Measurements from ENCODE around the gene JARID2.

Gene JARID2

GRCh38 chr6:15245361-15246216 is at the start of gene JARID2:
Gene JARID2 (plus strand): TSS chr6:15246069. CDS start chr6:15246540, 471 bp downstream.
- peak; percentile 77 for FAIRE-seq

DNA sequence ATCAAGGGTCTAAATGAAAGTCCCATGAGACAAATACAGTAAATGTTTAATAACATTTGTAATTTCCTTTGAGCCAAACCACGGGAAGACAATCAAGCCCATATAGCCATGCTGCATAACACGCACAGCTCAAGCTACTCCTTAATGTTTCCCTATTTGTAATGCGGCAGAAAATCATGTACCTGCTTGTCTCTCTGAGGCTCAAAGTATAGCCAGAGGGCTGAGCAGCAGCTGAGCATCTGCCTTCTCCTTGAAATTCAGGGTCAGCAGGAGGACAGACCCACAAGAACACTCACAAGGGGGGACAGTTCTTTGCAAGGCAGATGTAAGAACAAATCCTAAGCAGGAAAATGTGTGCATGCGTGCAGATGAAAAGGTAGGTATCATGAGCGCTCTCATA is 45.8 kb upstream of the JARID2 start:
- FAIRE-seq: no peak

DNA sequence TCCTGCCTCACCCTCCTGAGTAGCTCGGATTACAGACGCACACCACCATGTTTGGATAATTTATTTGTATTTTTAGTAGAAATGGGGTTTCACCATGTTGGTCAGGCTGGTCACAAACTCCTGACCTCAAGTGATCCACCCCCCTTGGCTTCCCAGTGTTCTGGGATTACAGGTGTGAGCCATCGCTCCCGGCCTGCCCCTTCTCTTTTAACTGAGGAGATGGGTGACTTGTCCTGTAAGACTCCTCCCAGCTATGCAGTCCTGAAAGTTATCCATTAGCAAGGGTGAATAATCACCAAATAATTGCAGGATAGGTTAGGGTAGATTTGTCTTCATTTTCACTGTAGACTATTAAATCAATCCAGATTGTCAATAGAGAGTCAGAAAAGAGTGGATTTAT is 40.5 kb upstream of the JARID2 start:
- FAIRE-seq: no peak

GRCh38 chr6:15206887-15207286 is 39.0 kb upstream of the JARID2 start:
- FAIRE-seq: no peak

DNA sequence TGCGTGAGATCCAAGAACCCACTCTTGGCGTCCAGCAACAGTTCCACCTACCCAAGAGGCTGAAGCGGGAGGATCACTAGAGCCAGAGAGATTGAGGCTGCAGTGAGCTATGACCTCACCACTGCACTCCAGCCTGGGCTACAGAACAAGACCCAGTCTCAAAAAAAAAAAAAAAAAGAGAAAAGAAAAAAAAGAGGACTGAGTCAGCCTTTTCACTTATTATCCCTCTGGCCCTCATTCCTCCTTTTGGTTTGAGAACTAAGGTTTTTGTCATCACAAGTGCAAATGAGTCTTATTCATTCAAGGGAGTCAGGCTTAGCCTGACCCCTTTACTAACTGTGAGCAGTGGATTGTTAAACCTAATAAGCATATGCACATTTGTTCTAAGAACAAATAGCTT is 37.9 kb upstream of the JARID2 start:
- no peak for FAIRE-seq

DNA sequence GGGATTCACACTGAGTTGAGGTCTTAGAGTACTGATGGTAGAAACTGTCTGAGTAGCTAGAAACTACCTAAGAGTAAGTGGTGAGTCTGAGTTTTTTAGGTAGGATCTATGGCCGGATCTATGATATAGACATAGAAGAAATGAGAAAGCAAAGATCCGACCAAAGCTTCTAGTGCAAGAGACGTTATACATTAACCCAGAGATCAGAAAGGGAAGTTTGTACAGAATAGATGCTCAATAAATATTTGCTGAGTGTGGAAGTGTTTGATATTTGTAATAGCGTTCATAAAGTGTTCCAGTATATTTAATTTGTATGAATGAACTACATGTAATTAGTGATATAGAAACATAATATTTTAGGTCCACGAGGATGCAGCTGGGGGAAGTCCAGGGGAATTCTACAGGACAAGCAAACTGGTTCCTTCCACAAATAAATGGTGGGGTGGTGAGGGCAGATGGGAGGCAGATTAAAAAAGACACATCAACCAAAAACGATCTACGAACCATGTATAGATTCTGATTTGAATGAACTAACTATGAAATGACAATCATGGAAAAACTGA is 31.9 kb upstream of the JARID2 start:
- FAIRE-seq: no peak

- FAIRE-seq: no peak
These were observed 27.5 kb upstream of the JARID2 start for GRCh38 chr6:15218401-15218800.

GRCh38 chr6:15220062-15220461 is 25.8 kb upstream of the JARID2 start:
- no peak for FAIRE-seq

DNA sequence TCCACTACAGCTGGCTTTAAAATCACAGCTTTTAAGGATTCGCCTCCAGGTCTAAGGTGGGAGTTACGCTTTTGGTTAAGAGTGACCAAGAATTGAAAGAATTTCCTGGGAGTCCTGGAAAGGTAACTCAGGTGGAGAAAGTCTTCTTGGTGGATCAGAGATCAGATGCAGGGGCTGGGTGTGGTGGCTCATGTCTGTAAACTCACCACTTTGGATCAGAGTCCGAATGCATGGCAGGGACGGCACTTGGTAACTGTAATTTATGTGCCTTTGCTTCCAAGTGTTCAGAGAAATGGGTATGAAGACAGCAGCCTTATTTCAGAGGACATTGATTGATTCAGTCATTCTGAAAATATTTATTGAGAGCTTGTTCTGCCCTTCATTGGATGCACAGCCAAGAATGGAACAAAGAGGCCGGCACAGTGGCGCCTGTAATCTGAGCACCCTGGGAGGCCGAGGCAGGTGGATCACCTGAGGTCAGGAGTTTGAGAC is 18.0 kb upstream of the JARID2 start:
- FAIRE-seq: no peak

GRCh38 chr6:15230827-15231226 is 15.0 kb upstream of the JARID2 start:
- no peak for FAIRE-seq

DNA sequence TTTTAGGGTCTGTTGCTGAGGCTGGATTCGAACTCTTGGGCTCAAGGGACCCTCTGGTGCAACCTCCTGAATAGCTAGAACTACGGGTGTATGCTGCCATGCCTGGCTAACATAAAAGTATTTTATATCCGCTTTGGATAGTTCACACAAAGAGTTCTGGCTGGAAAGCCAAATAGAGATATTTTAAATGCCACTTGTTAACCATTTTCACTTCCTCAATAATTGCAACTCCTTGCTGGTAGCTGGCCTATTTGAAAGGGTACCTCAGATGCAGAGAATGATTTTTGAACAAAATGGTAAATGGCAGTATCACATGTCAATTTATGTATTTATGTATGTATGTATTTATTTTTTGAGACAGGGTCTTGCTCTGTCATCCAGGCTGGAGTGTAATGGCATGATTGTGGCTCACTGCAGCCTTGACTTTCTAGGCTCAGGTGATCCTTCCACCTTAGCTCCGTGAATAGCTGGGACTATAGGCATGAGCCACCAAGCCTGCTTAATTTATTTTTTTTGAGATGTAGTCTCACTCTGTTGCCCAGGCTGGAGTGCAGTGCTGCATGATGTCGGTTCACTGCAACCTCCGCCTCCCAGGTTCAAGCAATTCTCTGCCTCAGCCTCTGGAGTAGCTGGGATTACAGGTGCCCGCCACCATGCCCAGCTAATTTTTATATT is 12.9 kb upstream of the JARID2 start:
- FAIRE-seq: no peak

- no peak for FAIRE-seq
These were observed 11.7 kb upstream of the JARID2 start for GRCh38 chr6:15234068-15234758.

GRCh38 chr6:15239616-15240364 is 6.1 kb upstream of the JARID2 start:
- FAIRE-seq: no peak

- no peak for FAIRE-seq
These were observed 3.4 kb upstream of the JARID2 start for GRCh38 chr6:15242503-15242902.

DNA sequence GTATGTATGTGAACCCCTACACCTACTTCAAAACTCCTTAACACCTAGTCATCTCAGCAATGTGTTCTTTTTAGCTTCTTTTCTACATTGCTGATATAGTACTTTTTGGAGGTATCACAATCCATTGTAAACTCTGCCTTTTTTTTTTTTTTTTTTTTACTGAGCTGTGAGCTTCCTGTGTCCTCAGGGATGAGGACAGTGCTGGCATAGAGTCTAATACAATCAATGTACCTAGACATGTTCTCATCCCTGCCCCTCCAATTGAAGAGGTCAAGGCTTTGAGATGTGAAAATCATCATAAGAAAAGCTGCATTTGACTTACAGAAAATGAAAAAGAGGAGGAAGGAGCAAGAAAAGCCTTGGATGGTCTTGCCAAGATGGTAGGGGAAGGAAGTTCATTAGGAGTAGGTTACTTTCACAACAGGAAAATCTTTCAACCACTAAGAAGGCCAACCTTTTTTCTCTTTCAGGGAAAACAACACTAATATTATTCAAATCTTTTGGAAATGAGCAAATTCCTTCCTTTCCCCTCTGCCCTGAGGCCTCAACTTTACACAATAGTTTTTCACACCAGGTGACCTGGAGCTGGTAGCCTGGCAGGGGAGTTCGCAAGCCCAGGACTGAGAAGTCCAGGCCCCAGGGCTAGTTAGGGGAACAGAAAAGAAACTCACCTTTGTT is 2.8 kb upstream of the JARID2 start:
- FAIRE-seq: no peak

DNA sequence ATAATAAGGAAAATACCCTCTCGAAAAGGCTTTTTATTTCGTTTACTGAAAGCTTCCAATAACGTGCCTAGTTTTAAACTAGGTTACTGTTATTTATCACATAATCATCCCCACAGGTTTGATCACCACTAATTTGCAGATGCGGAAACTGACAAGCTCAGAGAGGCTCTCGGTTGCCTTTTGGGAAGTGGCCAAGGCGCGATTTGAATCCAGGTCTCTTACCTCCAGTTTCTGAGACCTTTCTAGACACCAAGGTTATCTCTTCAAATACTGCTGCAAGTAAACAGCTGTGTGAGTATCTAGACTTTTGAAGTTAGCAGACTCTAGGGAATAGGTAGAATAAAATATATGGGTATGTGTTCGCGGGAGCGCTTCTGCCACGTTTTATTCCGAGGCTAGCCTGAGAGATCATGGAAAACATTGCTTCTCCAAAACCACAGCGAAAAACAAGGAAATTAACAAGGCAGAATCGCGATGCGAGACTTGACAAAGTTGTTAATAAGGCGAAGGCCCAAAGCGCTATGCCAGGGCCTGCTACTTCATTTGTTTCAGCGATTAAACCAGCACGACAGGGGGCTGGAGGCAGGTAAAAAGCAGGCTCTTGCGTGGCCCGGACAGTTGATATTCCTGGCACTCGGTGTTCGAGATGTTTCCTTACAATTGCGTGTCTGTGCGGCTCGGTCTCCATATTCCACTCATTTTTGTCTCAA is 1.8 kb upstream of the JARID2 start:
- FAIRE-seq: no peak

GRCh38 chr6:15244620-15245360 is 1.1 kb upstream of the JARID2 start:
- no peak for FAIRE-seq

GRCh38 chr6:15246217-15246665 is 372 bp downstream of the JARID2 start:
- no peak for FAIRE-seq

DNA sequence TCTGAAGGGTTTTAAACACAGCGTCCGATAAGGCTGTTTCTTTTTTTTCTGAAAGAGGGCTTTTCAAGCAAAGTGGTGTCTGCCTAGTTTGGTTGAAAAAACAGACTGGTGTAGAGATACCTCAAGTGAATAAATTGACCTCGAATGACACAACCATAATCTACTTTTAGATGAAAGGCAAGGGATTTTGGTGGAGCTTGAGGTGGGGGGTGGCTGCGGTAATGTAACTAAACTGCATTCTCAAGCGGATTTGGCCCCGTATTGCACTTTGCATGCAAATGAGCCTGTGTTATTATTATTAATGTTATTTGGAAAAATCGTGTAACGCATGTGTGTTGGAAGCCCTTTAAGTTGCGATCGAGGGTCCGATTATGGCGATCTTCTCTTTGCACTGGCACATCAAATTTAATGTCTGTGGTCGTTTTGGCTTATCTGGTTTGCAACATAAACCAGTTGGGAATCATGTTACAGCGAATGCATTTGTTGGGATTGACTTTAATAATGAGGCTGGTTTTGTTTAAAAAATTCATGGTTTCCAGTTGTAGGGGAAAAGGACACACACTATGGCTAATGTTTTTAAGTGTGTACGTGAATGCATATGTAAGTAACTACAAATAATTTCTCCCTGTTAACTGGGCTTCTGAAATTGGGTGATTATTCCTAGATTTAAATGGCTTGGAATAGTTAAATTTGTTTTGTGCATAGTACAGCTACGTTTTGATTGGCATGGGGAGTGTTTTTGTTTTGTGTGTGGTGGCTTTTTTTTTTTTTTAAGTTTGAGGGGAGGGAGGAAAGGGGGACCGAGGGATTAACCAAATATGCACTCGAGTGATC is 1.0 kb downstream of the JARID2 start:
- no peak for FAIRE-seq

All from G401.6 (cell line).